ENCODE data around the gene ERBB4.
"Not testable (repeated sequence)": the region's sequence is repeated elsewhere in the genome, so short reads cannot be mapped to it uniquely, and the experiment has no call there.

The ERBB4 gene

DNA sequence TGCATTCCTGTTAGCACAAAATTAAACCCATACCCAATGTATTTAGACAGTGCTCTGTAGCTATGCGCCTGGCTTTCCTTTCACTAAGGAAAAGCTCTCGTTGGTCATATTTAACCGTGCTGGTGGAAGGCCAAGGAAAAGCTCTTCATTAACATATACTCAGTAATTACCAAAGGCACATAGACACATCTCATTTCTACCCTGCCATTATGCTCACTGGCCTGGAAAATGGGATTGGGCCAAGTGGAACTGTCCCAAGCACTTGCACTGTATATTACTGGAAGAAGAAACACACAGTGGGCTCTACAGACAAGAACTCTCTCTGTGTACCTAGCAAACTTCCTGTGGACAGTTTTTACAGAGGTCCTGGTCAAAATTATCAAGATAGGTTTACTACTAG lies 274.4 kb downstream of the ERBB4 start:
- TF ChIP-seq CTCF (IDR thresholded peaks at IDR 0.05; ENCODE audit: low read depth, low read length): no peak
- Histone ChIP-seq H3K27ac (no peak overlapping the region), H3K36me3 (no peaks in the 10 kb centered on the region), H3K9me3 (ENCODE audit: severe bottlenecking) (no peaks in the 10 kb centered on the region), H3K27me3 (ENCODE audit: insufficient read depth, low read depth, severe bottlenecking) (no peaks in the 10 kb centered on the region), H3K4me3 (ENCODE audit: low read depth, low read length) (no peak overlapping the region)
- no peak for DNase-seq

DNA sequence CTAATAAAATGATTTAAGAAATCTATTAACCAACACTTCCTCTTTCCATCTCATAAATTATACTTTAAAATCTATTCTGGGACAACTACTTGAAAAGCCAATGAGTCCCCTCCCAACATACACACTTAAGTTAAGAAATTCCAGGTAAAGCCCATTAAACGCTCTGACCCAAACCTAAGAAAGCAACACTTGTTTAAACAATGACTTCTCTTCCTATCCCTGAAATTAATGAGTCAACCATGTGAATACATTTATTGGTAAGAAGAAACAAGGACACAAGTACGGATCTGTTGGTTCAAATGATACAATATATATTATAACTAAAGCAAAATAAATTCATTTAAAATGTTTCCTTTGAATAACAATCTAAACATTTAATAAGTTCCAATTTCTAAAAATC lies 279.4 kb downstream of the ERBB4 start:
- no peaks in the 10 kb centered on the region for H3K9me3 ChIP-seq (ENCODE audit: severe bottlenecking)
- H3K27me3 ChIP-seq (ENCODE audit: insufficient read depth, low read depth, severe bottlenecking): no peaks in the 10 kb centered on the region
- no peaks in the 10 kb centered on the region for H3K36me3 ChIP-seq
- no peak overlapping the region for H3K27ac ChIP-seq
- TF ChIP-seq CTCF (IDR thresholded peaks at IDR 0.05; ENCODE audit: low read depth, low read length): no peak
- no peak for DNase-seq
- no peak overlapping the region for H3K4me3 ChIP-seq (ENCODE audit: low read depth, low read length)

- TF ChIP-seq CTCF (IDR thresholded peaks at IDR 0.05; ENCODE audit: low read depth, low read length): no peak
- H3K27ac ChIP-seq: no peak overlapping the region
- H3K27me3 ChIP-seq (ENCODE audit: insufficient read depth, low read depth, severe bottlenecking): no peaks in the 10 kb centered on the region
- no peaks in the 10 kb centered on the region for H3K9me3 ChIP-seq (ENCODE audit: severe bottlenecking)
- no peak overlapping the region for H3K4me3 ChIP-seq (ENCODE audit: low read depth, low read length)
- H3K36me3 ChIP-seq: no peaks in the 10 kb centered on the region
- no peak for DNase-seq
Measured at GRCh38 chr2:212254339-212254738, 284.3 kb downstream of the ERBB4 start.

DNA sequence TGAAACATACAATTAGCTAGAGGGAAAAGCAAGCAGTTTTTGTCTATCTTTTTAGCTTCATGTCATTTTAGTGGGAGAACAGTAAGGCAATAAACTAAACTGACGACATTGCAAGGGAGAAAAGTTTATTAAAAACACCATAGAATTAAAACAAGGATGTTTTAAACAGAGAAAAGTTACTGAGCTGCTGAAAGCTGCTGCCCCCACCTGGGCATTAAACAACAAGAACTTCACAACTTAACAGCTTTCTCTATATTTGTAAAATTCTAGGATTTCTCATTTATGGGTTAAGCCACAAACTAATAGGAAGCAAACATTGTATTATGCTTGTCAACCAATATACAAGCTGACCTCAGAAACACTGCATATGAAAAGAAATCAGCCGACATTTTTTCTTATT lies 289.2 kb downstream of the ERBB4 start:
- 0 out of 2 replicates have a peak, but pooled peaks have one; percentile 8 for TF ChIP-seq CTCF (IDR thresholded peaks at IDR 0.05; ENCODE audit: low read depth, low read length)
- no peak for DNase-seq
- Histone ChIP-seq H3K36me3 (no peaks in the 10 kb centered on the region), H3K27ac (no peak overlapping the region), H3K27me3 (ENCODE audit: insufficient read depth, low read depth, severe bottlenecking) (no peaks in the 10 kb centered on the region), H3K4me3 (ENCODE audit: low read depth, low read length) (no peak overlapping the region), H3K9me3 (ENCODE audit: severe bottlenecking) (no peaks in the 10 kb centered on the region)

GRCh38 chr2:212245880-212246279 lies 292.7 kb downstream of the ERBB4 start:
- H3K27me3 ChIP-seq (ENCODE audit: insufficient read depth, low read depth, severe bottlenecking): no peaks in the 10 kb centered on the region
- H3K36me3 ChIP-seq: no peaks in the 10 kb centered on the region
- TF ChIP-seq CTCF (IDR thresholded peaks at IDR 0.05; ENCODE audit: low read depth, low read length): no peak
- DNase-seq: no peak
- H3K27ac ChIP-seq: no peak overlapping the region
- no peaks in the 10 kb centered on the region for H3K9me3 ChIP-seq (ENCODE audit: severe bottlenecking)
- H3K4me3 ChIP-seq (ENCODE audit: low read depth, low read length): no peak overlapping the region

DNA sequence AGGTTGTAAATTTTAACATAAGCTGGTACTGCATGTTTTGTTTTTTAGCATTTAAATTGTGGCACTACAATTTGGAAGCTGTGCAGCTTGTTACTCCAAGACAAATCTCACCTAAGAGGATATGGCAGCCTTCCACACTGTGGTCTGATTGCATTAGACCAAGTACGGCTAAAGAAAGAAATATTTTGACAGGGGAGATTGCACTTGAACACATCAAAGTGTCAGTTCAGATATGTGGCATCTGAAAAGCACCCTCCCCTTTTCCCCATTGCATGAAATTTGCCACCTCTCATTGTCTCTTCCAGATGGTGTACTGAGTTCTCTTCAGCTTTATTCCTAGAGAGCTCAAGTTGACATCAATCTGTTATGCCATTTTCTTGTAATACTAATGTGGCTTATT lies 295.9 kb downstream of the ERBB4 start:
- TF ChIP-seq CTCF (IDR thresholded peaks at IDR 0.05; ENCODE audit: low read depth, low read length): no peak
- H3K4me3 ChIP-seq (ENCODE audit: low read depth, low read length): no peak overlapping the region
- no peak for DNase-seq
- no peak overlapping the region for H3K27ac ChIP-seq
- no peaks in the 10 kb centered on the region for H3K36me3 ChIP-seq
- no peaks in the 10 kb centered on the region for H3K27me3 ChIP-seq (ENCODE audit: insufficient read depth, low read depth, severe bottlenecking)
- H3K9me3 ChIP-seq (ENCODE audit: severe bottlenecking): no peaks in the 10 kb centered on the region

- not testable (repeated sequence) for H3K36me3 ChIP-seq; H3K27me3 ChIP-seq (ENCODE audit: insufficient read depth, low read depth, severe bottlenecking); H3K4me3 ChIP-seq (ENCODE audit: low read depth, low read length); H3K27ac ChIP-seq; H3K9me3 ChIP-seq (ENCODE audit: severe bottlenecking); DNase-seq
Measured at GRCh38 chr2:212238152-212238551, 300.4 kb downstream of the ERBB4 start.
